ENCODE results near the gene ANO2.

The ANO2 gene

DNA sequence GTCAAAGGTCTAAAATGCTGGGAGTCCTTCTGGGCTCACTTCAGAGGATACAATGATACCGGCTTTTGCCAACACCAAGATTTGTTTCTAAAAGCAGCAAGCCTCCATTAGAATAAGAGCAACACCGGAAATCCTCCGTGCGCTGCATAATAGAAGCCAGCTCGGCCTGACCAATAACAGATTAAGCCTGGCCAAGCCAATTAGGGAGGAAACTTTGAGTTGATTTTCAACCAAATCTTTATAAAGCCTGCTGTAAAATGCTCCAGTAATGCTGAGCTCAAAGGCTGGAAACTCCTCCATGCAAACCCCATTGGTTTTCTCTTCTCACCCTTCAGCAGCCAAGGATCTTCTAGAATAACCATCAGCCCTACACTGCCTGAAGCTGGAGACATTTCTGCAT, 363.0 kb downstream of the ANO2 start:
- DNase-seq (ENCODE audit: low read depth in 2 of 2), result no peak

DNA sequence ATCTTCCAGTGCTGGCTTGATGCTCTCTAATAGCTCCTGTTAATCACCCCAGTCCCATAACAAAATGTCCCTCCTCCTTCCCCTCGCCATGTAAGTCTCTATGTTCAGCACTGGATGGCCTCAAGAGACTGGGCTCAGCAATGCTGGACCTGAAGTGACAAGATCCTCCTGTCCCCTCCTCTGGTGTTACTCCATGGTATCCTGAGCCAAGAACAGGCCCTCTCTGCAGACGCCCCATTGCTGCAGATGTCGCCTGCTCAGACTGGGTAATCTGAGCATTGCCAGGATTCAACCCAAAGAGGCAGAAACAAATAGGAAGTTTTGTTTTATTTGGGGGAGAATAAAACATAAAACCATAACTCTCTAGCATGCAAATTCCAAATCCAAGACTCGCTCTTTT, 363.4 kb downstream of the ANO2 start:
- DNase-seq (ENCODE audit: low read depth in 2 of 2), result no peak

DNA sequence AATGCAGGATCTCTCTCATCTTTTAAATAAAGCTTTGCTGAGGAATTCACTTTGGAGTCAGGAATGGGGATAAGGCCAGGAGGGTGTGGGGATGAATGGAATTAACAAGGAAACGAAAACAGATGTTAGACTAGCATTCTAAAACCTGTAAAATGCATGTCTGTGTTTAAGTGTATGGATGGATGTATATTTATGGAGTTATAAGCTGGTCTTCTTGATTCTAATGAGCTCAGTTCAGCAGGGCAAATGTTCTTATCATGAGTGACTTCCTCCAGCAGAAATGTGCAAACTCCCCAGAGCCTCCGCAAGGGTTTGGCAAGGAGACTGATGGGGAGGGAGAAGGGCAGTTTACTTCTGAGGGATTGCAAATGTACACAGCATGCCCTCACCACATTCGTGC, 364.0 kb downstream of the ANO2 start:
- no peak for DNase-seq (ENCODE audit: low read depth in 2 of 2)

DNA sequence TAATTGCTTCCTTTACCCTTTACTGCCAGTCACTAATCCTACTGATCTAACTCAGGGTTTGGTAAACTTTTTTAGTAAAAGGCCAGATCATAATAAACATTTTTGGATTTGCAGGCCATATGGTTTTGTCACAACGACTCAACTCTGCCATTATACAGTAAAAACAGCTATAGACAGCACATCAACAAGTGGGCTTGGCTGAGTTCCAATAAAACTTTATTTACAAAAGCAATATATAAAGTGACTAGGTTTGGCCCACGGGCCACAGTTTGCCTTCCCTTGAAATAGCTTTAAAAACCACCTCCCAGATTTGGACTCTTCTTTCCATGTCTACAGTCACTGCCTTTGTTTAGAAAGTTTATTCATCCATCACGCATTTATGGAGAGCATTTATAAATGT, 366.3 kb downstream of the ANO2 start:
- DNase-seq (ENCODE audit: low read depth in 2 of 2), result no peak

DNA sequence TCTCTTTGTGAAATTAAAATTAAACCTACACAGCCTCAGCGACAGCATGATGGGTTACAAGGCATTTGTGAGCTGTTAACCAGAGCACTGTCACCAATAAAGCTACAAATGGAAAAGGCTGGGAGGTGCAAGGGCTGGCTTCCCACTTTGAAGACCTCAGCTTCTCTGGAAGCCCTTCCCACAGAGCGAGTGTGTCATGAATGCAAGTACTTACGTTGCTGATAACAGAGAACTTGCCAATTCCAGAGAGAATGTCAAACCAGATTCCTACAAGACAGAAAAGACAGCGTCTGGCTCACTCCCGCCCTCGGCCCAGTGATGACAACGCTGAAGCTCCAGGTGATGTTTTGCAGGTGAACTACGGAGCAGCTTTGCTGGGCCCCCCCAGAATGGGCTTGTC, 367.3 kb downstream of the ANO2 start:
- no peak for DNase-seq (ENCODE audit: low read depth in 2 of 2)

DNA sequence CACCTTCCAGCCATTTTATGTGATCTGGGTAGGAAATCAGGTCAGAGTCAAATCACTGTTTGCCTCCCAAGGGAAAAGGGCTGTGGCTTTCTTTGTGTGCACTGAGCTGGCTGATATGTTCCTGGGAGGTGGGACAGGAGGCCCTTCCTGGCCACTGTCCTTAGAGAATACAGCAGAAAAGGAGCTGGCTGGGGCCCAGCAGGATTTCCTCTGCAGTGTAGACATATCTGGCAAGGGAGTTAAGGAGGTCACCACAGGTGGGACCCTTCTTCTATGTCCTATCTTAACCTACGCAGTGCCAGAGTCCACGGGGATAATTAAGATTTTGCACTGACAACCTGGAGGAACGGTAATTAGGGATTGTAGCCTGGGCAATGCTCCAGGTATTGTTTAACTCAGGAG, 367.8 kb downstream of the ANO2 start:
- DNase-seq (ENCODE audit: low read depth in 2 of 2), result no peak

DNA sequence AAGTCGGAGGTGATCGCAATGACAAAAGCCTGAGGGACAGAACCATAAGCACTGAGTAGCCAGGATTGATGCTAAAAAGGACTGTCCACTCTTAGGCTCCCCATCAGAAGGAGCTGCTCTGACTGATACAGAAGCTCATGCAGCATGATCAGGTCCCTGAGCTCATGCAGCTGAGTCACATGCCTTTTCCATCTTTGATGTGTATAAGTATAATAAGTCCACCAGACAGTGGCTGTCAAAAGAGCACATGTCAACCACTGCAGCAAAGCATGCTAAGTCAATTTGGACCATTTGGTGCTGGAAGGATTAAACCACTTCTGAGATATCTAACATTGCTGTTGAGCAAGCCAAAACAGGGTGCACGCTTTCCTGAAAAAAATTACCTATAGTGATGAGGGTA, 369.1 kb downstream of the ANO2 start:
- no peak for DNase-seq (ENCODE audit: low read depth in 2 of 2)

DNA sequence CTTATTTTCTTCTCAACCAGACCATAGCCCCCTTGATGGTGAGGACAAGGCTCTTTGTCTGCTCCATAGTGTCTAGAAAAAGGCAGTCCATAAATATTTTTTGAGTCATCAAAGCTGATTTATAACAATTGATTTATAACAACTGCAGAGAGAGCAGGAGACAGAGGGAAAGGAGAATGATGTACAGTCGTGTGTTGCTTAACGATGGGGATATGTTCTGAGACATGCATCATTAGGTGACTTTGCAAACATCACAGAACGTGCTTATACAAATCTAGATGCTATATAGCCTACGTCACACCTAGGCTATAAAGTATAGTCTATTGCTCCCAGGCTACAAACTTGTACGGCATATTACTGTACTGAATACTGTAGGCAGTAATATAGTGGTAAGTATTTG, 369.8 kb downstream of the ANO2 start:
- DNase-seq (ENCODE audit: low read depth in 2 of 2), result no peak

DNA sequence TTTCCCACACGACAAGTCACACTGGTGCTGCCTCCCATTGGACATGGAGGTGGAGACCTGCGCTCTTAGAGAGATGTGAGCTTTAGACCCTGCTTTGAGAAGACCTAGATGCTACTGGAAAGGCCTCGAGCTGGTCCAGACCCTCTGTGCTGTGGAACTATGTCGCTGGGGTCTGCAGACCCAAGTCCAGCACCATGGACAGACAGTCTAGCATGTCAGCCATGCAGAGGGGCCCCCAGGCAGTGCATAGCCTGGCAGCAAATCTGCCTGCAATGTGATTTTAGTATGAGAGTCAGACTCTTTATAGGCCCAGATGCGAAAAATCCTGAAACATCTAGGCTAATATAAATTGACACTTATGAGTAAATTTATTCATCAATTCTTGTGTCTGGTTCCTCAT, 371.7 kb downstream of the ANO2 start:
- DNase-seq (ENCODE audit: low read depth in 2 of 2), result no peak

DNA sequence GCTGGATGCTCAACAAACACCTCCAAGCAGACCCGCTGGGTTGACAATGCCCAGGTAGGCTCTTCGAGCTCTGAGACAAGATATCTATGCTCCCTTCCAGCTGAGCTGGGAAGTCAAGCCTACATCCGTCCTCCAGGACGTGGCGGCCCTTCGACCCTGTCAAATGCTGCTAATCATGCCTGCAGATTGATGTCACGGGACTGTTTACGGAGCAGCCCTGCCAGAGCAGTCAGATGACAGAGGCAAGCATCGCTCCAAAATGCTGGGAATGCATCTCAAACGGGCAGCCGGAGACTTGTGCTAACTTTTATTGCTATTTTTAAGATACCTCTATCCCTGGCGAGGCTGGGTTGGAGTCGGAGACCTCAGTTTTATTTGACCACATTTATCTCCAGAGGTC, 373.9 kb downstream of the ANO2 start:
- DNase-seq (ENCODE audit: low read depth in 2 of 2), result no peak

DNA sequence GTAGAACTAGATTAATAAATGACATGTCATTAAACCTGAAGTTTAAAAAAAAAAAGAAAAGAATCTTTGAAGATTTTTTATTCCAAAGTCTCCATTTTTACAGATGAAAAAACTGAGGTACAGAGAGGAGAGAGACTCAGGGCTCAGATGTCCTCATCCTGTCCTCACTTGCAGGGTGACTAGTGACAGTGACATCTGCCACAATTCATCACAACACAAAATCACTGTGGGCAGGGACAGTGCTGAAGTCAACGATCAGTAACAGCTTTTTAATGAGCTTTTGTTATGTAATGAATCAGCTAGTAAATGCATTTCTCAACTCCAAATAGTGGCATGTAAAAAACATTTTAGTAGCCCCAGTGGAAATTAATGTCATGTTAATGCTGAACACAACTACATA, 374.6 kb downstream of the ANO2 start:
- no peak for DNase-seq (ENCODE audit: low read depth in 2 of 2)

DNA sequence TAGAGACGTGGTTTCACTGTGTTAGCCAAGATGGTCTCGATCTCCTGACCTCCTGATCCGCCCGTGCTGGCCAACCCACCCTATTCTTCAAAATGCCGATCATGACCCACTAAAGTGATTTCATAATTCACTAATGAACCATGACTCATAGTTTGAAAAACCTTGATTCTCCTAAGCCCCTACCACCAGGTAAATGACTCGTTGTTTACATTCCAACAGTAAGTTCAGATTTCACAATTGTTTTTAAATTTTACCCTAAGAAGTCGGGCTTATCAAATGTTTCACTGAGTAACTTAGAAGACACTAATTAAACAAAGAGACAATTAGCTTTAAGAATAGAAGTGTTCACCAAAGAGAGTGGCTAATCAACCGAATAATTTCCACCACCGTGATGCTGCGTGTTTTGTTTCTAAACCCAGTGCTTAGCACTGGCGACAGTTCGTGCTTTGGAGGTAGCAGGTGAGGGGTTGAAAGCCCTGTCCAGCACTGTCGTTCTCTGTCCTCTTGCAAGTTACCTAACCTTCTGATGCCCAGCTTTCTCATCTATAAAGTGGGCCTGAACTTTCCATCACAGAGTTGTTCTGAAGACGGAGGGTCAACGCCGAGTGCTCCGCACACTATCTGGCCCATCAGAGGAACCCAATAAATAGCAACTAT, 376.6 kb downstream of the ANO2 start:
- DNase-seq (ENCODE audit: low read depth in 2 of 2), result no peak

DNA sequence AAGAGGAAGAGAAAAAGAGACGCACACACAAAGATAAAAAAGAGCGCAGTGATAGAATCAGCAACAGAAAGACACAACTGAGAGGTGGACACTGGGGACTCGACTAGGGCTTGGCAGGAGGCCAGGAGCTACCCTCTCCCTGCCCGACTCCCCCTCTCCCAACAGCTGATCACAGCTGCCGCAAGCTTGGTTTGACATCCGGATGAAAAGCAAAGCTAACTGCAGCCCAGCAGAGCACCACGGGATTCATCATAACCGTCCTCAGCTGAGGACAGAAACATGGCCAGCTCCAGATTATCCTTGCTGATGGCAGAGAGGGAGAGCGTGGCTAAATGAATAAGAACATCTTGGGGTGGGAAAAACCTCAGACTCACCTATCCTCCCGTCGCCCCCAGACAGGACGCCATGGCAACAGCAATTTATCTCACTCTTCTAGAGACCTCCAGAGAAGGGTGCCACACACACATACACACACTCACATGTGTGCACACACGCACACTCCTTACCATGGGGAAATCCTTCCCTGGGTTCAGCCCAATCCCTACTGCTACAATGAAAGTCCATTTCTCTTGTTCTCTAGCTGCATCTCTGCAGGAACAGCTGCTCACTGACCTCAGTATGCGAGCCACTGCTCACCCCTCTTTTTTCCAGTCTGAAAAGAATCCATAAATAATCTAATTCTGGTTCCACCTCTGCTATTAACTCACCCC, 377.9 kb downstream of the ANO2 start:
- DNase-seq (ENCODE audit: low read depth in 2 of 2), result no peak

DNA sequence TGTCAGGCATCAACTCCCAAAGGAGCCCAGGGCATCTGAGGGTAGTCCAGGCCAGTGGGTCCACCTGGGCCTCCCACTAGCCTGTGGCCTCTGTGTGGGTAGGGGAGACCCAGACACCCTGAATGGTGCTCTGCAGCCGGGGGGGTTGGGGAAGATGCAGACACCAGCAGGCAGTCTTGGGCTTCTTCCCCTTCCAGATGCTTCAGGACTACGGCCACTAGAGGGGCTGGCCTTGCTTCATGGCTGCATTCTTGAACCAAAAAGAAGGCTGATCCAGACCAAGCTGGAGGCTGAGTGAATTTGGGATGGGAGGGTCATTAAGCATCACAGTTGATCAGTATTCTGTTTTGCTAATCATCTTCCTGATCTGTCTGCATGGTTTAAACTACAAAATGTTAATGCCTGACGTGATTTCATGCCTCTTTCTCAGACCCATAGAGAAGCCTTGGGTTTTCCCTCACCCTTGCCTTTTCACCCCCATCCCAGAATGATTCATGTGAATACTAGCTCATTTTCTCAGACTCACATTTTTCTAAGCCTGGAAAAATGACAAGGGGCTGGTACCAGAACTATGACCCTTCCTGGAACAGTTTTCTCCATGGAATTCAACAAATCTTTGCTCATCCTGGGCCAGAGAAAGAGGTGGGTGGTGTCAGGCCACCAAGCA, 379.0 kb downstream of the ANO2 start:
- DNase-seq (ENCODE audit: low read depth in 2 of 2), result no peak

DNA sequence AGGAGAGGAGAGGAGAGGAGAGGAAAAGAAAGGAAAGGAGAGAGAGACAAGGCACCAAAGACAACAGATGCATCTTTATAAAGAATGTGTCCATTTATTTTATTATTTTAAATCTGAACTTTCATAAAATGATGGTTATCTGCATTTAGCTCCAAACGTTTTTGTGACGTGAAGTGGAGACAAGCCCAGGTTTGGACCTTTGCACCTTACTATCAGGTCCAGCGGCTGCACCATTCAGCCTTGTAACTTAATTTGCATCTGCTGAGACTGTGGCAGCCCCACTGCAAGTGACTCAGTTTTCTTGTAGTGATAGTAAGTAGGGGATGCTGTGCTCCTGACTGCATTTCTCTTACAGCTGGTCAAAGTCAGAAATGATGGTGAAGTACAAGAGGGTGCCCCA, 382.5 kb downstream of the ANO2 start:
- no peak for DNase-seq (ENCODE audit: low read depth in 2 of 2)

DNA sequence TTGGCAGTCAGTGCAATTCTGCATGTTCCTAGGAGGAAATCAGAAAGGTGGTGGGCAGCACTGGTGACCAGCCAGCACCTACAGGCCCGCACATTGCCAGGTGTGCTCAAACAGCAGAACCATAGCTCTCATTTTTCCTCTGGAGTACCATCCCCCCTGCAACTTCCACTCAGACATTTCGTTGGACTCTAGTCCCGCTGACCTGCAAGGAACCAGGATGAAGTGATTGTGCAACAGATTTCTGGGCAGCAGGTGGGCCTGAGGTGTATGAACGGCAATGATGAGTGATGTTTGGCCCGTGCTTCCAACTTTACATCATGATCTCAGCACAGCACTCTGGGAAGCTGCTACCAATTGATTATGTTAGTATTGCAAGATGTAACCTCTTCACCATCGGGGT, 383.2 kb downstream of the ANO2 start:
- DNase-seq (ENCODE audit: low read depth in 2 of 2), result no peak

DNA sequence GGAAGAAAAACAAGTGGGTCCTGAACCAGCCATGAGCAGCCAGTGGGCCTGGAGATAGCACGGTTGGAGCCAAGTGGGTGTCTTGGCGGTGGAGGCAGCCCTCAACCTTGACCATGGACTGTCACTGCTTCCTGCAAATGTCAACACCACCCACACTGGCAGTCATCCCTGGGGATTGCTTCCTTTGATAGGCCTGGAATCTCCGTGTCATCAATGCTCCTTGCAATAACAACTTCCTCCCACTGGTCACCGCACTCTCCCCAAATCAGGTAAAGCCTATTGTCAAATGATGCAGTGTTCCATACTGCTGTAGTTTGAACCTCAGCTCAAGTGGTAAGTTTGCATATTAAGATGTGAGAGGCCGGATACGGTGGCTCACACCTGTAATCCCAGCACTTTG, 384.0 kb downstream of the ANO2 start:
- no peak for DNase-seq (ENCODE audit: low read depth in 2 of 2)

DNA sequence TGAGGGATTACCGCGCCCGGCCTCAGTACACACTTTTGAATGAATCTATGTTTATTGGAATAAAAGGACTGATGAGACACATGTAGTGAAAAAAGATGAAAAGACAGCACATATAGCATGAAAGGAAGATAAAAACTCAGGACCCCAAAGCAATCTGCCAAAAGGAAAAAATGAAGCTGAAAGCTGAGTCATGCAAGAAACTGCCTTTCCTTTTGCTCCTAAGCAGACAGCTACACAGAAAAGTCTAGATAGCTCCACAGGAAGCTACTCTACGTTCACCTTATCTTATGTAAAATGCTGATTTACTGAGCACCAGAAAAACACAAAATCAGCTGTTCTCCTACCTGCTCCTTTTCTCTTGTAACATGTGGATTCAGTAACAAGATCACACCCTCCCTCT, 384.8 kb downstream of the ANO2 start:
- no peak for DNase-seq (ENCODE audit: low read depth in 2 of 2)

DNA sequence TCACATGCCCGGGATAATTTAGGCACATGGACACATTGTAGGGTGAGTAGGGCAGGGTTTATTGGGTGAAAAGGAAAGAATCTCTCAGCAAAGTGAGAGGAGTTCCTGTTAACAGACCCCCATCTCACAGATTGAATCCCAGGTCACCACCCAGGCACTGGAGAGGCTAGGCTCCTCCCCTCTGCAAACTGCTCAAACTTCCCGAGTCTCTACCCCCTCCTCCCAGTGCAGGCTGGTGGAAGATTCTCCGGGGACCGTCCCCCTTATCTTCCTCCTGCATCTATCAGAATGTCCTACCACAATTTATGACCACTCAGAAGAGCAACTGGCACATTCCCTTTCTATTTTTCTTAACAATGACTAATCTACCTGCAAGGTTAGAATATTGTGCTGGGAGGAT, 387.2 kb downstream of the ANO2 start:
- DNase-seq (ENCODE audit: low read depth in 2 of 2), result no peak

DNA sequence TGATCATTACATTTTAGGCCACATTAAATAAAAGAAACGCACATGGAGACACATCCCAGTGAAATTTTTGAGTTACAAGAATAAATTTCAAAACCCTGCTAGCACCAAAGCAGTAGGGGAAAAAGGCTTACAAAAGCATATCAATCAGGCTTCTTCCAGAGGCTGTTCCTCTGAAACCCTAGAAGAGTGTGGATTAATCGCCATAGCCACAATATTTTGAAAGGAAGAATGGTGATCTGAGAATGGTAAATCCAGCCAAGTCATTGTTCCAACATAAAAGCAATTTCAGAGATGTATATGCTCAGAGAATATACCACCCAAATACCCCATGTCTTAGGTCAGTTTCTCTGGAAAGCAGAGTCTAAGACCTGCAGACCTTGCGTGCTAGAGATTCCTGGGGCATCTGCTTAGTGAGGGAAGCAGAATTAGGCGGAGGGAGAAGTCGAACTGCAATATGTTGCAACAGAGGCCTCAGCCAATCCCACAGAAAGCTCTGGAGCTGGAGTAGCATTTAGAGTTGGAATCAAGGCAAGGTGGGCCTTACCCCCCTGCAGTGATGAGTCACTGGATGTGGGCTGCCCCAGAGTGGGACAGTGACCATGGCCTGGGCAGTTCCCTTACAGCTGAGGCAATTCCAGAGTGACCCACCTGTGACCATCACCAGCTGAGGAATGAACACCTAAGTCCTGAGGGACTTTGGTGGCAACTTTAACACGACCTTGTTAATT, 387.9 kb downstream of the ANO2 start:
- no peak for DNase-seq (ENCODE audit: low read depth in 2 of 2)

DNA sequence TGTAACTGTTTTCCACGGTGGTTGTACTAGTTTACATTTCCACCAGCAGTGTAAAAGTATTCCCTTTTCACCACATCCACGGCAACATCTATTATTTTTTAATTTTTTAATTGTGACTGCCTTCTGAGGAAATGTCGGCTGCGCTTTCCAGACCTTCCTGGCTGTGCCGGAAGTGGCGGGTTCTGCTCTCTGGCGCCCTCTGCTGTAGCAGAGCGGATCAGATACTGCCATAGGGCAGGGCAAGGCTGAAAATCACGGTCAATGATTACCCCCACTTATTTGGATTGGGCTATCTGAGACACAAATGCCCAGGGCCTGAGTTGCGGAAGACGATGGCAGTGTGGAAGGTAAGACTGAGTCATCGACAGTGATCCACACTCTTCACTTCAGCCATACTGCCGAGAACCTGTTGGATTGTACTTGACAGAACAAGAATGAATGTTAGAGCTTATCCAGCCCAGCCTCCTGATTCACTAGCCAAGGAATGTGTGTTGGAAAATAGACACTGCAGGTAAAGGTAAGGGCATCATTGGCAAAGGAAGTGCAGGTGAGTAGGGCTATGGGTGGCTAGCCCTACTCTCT, 388.9 kb downstream of the ANO2 start:
- no peak for DNase-seq (ENCODE audit: low read depth in 2 of 2)

DNA sequence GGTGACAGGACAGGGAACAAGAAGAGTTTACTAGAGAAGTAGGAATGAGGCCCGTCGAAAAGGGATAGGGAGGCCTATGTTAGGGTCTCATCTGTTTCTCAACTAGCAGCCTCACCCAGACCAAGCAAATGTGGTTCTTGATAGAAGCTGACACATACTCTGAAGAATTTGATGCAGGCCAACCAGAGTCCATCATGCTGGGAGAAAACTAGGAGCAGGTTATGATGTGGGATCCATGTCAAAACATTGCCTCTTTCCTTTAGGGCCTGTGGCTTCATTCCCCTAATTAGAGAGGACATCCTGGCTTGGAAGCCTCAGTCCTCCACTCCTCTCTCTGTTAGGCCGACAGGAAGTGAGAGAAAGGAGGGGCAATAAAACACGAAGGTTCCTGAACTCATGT, 390.3 kb downstream of the ANO2 start:
- no peak for DNase-seq (ENCODE audit: low read depth in 2 of 2)

All from stimulated activated CD8-positive, alpha-beta memory T cell treated with anti-CD3 and anti-CD28 coated beads, Interleukin-15, amount 100 ng/mL, for 4 hours (primary cell).